ENCODE measurements around the gene MPPE1.

MPPE1 gene

GRCh38 chr18:11943551-11943950, 35.4 kb upstream of the MPPE1 start:
- Histone ChIP-seq H2AFZ (ENCODE audit: low read length) (no peak overlapping the region), H3F3A (ENCODE audit: insufficient read depth, low read length) (no peaks in the 10 kb centered on the region), H4K20me1 (ENCODE audit: insufficient read depth, low read length) (no peaks in the 10 kb centered on the region), H3K36me3 (replicated peaks; ENCODE audit: insufficient read depth, low read length) (no peaks in the 10 kb centered on the region), H3K9ac (ENCODE audit: low read length) (no peak overlapping the region), H3K4me2 (ENCODE audit: low read depth, low read length) (no peak overlapping the region), H3K27ac (ENCODE audit: low read length) (no peak overlapping the region), H3K27me3 (replicated peaks; ENCODE audit: insufficient read depth, low read length) (peaks cover 17% of the 10 kb centered on the region), H3K79me2 (ENCODE audit: low read length) (no peaks in the 10 kb centered on the region), H3K9me3 (replicated peaks; ENCODE audit: insufficient read depth, low read length) (no peaks in the 10 kb centered on the region), H3K4me3 (ENCODE audit: low read length) (no peak overlapping the region), H3K9me2 (replicated peaks; ENCODE audit: insufficient read depth, low read length) (no peaks in the 10 kb centered on the region), H3K4me1 (ENCODE audit: low read length) (0 out of 2 replicates have a peak, but pooled peaks cover 5% of the 10 kb centered on the region)
- no peak for DNase-seq
- TF ChIP-seq EZH2phosphoT487 (IDR thresholded peaks at IDR 0.05; ENCODE audit: low read length) (no peak), CTCF (IDR thresholded peaks at IDR 0.05; ENCODE audit: low read length) (no peak)

GRCh38 chr18:11940956-11941355, 32.8 kb upstream of the MPPE1 start:
- Histone ChIP-seq H2AFZ (ENCODE audit: low read length) (no peak overlapping the region), H3K4me3 (ENCODE audit: low read length) (no peak overlapping the region), H4K20me1 (ENCODE audit: insufficient read depth, low read length) (no peaks in the 10 kb centered on the region), H3K36me3 (replicated peaks; ENCODE audit: insufficient read depth, low read length) (no peaks in the 10 kb centered on the region), H3K27me3 (replicated peaks; ENCODE audit: insufficient read depth, low read length) (peaks cover 17% of the 10 kb centered on the region), H3K9me2 (replicated peaks; ENCODE audit: insufficient read depth, low read length) (no peaks in the 10 kb centered on the region), H3K27ac (ENCODE audit: low read length) (no peak overlapping the region), H3K4me2 (ENCODE audit: low read depth, low read length) (no peak overlapping the region), H3K9me3 (replicated peaks; ENCODE audit: insufficient read depth, low read length) (no peaks in the 10 kb centered on the region), H3K9ac (ENCODE audit: low read length) (no peak overlapping the region), H3K79me2 (ENCODE audit: low read length) (no peaks in the 10 kb centered on the region), H3K4me1 (ENCODE audit: low read length) (no peaks in the 10 kb centered on the region), H3F3A (ENCODE audit: insufficient read depth, low read length) (no peaks in the 10 kb centered on the region; the same call in 1 of the 2 replicates)
- TF ChIP-seq EZH2phosphoT487 (IDR thresholded peaks at IDR 0.05; ENCODE audit: low read length) (no peak), EZH2 (optimal IDR thresholded peaks at IDR 0.05; ENCODE audit: low read depth, low read length) (no peak), CTCF (IDR thresholded peaks at IDR 0.05; ENCODE audit: low read length) (no peak)
- DNase-seq: no peak

- H3K9me3 ChIP-seq (replicated peaks; ENCODE audit: insufficient read depth, low read length): no peaks in the 10 kb centered on the region
- no peaks in the 10 kb centered on the region for H3K9me2 ChIP-seq (replicated peaks; ENCODE audit: insufficient read depth, low read length)
- no peak overlapping the region for H2AFZ ChIP-seq (ENCODE audit: low read length)
- no peaks in the 10 kb centered on the region for H3K27me3 ChIP-seq (replicated peaks; ENCODE audit: insufficient read depth, low read length)
- H3K4me1 ChIP-seq (ENCODE audit: low read length): no peaks in the 10 kb centered on the region
- H3K9ac ChIP-seq (ENCODE audit: low read length): no peak overlapping the region
- H3K4me3 ChIP-seq (ENCODE audit: low read length): no peak overlapping the region
- no peaks in the 10 kb centered on the region for H3K36me3 ChIP-seq (replicated peaks; ENCODE audit: insufficient read depth, low read length)
- peak; percentile 68 for DNase-seq
- no peak overlapping the region for H3K27ac ChIP-seq (ENCODE audit: low read length)
- no peak for TF ChIP-seq EZH2phosphoT487 (IDR thresholded peaks at IDR 0.05; ENCODE audit: low read length)
- peak; percentile 78 for TF ChIP-seq CTCF (IDR thresholded peaks at IDR 0.05; ENCODE audit: low read length)
- no peak for TF ChIP-seq EZH2 (optimal IDR thresholded peaks at IDR 0.05; ENCODE audit: low read depth, low read length)
- H3K79me2 ChIP-seq (ENCODE audit: low read length): no peaks in the 10 kb centered on the region
- no peaks in the 10 kb centered on the region for H4K20me1 ChIP-seq (ENCODE audit: insufficient read depth, low read length)
- H3K4me2 ChIP-seq (ENCODE audit: low read depth, low read length): no peak overlapping the region
- H3F3A ChIP-seq (ENCODE audit: insufficient read depth, low read length): no peaks in the 10 kb centered on the region; the same call in 1 of the 2 replicates
Observed at GRCh38 chr18:11937874-11938478, 29.9 kb upstream of the MPPE1 start.
